GM21717 (cell line): ENCODE measurements around the gene SLC35B4.

Source experiments
- ATAC-seq: cut with Tn5 transposase; IDR thresholded peaks from one replicate; pipeline ENCODE4 v1.9.1; 2021; ENCODE audit warnings: mild to moderate bottlenecking, moderate library complexity; ENCODE audit not compliant: unreplicated experiment

SLC35B4 gene

DNA sequence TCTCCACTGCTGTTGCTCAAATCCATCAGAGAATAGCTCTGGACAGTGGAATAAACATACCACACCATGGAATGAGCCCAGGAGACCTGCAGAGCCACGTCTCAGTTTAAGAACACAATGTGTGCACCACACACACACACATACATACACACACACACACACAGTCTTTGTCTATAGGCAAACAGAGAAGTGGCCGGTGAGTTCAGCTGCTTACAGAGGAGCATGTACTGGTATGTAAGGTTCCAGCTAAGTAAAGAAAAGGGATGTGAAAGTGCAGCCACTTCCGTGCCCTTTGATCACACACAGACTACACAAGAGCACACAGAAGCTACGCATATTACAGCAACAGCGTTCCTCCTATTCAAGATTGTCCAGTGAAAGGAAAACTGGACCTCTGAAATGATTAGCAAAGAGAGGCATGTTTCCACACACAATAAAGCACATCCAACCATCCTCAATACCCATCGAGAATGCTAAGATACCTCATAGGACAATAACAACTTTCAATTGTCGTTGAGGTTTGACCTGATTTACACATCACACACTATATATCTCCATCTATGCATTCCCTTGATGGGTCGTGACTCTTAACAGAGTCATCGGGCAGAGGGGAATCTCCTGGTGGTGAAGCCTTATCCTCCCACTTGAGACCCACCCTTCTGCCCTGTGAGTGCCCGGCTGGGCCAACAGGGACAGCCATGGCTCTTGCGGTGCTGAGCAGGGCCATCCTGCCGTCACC is 23.6 kb downstream of the SLC35B4 start:
- peak; percentile 100 for ATAC-seq

DNA sequence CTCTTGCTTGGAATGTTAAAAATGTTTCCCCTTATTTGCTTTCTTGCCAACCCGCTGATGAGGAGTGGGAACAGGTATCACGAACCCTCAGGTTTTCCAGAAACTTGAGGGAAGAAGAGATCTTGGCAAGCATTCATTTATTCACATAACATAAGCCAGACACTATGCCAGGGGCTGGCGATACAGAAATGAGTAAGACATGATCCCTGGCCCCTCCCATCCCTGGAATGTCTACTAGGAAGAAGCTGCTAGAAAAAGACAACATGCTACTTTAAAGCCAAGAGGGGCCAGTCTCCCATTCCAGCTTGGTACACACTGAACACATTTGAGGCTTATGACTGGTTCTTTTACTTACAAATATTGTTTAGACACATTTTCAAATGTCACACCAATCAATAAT is 26.4 kb downstream of the SLC35B4 start:
- ATAC-seq: no peak

DNA sequence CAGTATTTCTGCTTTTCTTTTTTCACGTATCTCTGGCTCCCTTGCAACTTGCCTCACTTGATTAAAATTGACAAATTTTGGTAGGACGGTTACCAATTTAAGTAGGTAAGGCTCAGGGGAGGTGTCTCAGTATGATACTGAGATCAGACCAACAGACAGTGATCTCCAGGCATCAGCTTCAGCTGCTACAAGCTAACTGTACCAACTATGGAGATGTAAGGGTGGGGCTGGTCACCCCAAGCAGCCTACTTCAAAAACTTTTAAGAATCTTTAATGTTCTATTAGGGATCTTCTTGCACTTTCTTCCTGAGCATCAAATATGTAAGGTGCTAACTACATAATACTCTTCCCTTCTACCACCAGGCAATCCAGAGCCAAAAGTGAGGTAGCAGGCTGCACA is 26.9 kb downstream of the SLC35B4 start:
- ATAC-seq: no peak

DNA sequence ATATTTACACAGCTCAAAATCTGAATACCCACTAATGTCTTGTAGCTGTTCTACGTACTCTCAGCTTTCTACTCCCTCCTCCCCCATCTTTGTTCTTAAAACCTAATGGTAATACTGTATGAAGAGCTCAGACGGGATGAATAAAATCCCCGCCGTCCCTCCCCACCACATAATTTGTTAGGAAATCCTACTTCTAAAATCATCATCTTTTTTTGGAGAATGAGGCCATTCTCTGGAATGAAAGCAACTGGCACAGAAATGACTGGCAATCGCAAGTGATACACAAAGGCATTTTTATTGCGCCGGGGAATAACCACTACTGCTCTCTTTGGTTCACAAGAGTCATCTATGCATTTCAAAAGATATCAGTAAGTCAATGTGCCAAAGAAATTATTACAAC is 27.3 kb downstream of the SLC35B4 start:
- ATAC-seq: no peak

DNA sequence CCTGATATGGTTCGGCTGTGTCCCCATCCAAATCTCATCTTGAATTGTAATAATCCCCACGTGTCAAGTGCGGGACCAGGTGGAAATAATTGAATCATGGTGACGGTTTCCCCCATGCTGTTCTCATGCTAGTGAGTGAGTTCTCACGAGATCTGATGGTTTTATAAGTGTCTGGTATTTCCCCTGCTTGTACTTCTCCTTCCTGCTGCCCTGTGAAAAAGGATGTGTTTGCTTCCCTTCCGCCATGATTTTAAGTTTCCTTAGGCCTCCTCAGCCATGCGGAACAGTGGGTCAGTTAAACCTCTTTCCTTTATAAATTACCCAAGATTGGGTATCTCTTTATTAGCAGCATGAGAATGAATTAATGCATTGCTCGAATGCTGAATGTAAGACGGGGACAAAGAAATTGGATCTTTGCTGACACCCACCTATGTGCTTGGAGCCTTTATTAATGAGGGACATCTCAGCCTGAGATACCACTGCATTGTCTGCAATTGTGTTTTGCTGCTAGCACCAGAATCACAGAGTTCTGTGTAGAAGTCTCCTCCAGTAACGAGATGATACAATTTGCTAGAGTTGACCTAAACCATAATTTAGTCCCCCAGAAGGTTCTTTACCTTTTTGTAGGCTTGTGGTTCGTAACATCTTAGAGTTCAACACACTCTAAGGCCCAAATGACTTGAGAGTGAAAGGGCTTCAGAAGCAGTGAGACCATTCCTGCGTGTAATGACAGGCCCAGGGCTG is 28.6 kb downstream of the SLC35B4 start:
- ATAC-seq: no peak

DNA sequence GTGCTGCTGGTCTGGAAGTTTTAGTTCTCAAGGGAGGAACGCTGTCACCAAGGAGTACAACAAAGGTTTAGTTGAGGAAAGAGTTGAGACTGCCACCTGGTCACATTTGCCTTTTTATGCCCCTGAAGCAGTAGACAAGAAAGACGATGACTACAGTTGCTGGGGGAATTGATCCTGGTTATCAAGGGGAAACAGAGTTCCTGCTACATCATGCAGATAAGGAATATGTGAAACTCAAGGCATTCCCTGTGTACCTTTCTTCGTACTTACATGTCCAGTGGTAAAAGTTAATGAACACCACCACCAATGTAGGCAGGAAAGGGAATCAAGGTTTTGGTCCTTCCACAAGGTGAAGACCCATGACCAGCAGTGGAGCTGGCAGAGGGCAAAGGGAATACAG is 31.8 kb downstream of the SLC35B4 start:
- ATAC-seq: no peak

DNA sequence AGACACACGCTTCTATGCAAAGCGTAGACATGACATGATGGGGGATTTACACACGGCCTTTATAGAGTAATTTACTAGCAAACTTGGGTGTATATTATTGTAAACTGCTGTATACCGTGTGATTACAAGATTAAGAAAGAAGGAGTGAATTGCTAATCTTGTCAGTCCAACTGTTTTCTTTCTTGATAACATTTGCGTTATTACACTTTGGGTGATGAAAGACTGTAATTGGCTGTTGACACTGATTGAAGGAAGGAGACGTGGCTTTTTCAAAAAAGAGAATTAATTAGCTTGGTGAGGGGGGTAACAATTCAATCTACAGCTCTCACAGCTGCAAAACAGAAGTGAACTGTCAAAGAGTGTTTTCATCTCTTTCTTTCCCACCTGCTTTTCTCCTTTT is 32.7 kb downstream of the SLC35B4 start:
- no peak for ATAC-seq

DNA sequence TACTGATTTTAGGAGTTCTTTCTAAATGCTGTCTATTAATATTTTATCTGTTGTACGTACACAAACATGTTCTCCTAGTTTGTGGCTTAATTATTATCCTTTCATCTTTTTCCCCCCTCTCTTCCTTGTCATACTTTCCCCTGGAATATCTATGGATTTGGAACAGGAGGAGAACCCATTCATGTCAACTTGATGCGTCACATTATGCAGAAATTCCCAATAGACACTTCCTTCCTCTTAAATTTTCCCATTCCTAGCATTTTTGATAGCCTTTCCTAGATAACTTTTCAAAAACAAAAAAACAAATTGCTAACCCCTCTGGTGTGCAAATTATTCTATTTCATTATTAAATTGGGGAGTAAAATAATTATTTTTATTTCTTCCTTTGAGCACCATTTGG is 36.2 kb downstream of the SLC35B4 start:
- no peak for ATAC-seq

DNA sequence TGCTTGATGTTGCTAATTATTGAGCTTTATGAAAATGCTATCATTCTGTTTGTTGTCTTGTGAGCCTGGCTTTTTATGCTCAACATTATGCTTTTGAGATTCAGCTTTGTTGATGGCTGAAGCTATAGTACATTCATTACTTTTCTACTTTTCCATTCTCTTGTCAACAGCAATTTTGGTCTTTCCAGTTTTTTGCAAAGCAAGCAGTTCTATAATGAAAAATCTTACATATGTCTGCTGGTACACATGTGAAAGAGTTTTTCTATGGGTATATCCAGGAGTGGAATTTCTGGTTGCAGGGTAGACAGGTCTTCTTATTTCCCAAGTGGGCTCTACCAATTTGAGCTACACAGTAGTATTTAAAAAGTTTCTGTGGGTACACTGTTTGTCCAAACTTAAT is 36.8 kb downstream of the SLC35B4 start:
- ATAC-seq: no peak

DNA sequence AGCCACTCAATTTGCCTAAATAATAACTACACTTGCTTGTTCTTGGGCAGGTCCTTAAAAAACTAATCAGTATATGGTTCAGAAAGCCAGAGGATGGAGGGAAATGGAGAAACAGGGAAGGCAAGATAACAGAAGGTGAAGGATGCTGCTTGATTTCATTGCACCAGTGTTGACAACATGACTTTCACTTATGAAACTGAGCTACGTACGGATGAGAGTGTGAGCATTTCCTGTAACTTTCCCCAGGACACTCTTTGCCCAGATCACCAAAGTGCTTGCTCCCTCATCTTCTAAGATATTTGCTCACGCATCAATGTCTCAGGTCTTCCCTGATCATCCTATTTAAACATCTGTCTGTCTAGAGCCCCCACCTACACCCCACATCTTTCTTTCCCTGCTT is 37.4 kb downstream of the SLC35B4 start:
- ATAC-seq: no peak

DNA sequence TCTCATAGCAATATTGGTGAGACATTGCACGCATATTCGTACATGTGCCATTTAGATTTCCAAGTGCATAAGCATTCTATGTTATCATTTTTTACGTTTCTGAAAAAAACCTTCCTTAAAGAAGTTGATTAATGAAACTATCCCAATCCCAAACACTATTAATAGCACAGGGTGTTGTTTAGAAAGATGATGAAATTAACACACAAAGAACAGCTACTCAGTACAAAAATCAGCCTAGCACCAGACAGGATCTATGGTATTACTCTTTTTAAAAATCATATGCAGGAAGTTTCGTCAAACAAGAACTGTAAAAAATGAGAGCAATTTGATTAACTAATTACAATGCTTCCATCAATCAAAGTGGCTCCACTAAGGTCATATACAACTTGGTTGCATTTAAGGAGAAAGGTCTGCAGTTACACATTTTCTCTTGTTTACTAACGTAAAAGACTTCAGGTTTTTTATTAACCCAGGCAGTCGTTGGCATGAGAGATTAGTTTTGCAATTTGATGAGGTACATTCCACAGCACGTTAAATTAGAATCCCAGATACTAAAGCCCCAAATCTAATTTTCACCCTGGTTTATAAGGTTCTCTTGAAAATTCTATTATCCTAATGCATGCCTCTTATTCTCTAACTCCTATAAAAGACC is 38.1 kb downstream of the SLC35B4 start:
- ATAC-seq: no peak

DNA sequence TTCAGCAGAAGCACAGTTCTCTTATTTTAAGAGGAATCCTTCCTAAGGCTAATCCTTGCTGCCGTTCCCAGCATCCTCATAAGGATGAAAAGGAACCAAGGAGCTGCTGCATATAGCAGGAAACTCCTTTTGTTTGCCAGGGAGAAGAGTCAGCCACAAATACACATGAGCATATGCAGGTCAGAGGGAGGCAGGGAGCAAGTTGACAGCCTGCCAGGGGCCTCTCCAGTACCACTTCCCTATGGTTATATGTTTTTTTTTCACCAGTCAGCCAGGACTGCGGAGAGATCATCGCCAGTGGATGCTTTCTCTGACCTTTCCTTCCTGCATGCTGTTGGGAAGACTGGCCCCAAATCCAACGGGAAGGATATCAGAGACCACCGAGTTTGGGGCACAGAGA is 39.8 kb downstream of the SLC35B4 start:
- ATAC-seq: no peak

DNA sequence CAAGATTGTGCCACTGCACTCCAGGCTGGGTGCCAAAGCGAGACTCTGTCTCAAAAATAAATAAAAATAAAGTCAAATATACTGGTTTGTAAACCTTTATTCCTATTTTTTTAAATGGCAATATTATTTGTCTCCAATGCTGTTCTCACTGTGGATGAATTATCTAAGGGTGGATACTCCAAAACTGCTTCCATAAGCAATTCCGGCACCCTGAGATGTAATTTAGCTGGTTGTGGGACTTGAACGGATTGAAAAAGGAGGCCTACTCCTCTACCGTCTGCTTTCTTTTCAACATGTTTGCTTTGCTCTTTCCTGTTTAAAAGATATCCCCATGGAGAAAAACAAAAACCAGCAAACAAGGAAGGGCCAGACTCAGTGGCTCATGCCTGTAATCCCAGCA is 54.4 kb downstream of the SLC35B4 start:
- ATAC-seq: no peak

DNA sequence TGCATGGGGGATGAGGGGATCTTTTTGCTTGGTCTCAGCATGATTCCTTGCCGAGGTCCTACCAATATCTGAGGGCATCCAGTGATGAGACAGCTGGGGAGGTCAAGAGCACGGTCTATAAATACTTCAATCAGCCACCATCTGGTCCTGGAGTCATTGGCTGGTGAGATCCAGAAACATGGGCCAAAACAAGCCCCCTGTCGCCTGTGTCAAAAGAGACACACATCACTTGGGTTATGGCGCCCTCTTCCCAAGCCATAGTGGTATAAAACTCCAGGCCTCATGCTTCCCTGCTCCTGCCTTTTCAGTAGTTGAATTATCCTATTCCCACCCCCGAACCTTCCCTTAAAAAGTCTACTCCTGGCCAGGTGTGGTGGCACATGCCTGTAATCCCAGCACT is 60.9 kb downstream of the SLC35B4 start:
- ATAC-seq: no peak

DNA sequence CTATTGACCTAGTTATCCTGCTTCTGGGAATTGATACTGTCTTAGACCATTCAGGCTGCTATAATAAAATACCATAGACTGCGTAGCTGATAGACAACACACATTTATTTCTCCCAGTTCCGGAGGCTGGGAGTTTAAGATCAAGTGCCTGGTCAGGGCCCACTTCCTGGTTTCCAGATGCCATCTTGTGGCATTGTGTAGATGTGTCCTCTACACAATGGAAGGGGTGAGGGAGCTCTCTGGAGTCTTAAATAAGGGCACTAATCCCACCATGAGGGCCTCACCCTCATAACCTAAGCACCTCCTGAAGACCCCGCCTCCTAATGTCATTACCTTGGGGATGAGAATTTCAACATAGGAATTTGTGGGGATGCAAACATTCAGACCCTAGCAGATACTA is 62.4 kb downstream of the SLC35B4 start:
- ATAC-seq: no peak

DNA sequence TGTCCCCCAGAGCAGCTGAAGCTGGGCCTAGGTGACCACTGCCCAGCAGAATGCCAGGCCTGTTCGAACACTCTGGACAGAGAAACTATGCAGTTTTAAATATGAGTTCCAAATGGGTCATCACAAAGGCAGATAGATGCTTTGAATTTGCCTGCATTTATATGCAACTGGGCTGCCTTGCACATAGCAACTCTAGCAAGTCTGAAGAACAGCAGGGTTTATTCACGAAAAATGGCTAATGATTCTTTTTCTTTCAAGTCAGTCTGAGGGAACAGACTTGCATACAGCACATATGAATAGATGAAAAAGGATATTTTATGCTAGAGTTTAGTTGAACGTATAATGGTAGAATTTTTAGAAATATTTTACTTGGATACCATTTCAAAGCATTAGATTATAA is 68.5 kb downstream of the SLC35B4 start:
- ATAC-seq: no peak

DNA sequence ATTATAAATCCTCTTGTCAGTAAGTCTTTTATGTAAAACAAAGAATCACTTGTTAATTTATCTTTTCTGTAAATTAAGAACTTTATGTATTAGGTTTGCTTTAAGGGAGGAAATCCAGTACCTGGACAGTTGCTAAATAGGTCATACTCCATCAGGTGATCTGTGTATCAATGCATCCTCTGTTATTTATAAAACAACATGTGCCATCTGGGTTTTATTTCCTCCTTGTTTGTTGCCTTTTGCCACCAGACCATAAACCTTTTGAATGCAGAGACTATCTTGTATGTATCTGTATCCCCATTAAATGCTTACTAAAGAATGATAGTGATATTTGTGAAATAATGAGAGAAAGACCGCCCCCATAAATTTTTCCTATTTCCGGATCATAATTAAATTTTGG is 70.0 kb downstream of the SLC35B4 start:
- ATAC-seq: no peak

DNA sequence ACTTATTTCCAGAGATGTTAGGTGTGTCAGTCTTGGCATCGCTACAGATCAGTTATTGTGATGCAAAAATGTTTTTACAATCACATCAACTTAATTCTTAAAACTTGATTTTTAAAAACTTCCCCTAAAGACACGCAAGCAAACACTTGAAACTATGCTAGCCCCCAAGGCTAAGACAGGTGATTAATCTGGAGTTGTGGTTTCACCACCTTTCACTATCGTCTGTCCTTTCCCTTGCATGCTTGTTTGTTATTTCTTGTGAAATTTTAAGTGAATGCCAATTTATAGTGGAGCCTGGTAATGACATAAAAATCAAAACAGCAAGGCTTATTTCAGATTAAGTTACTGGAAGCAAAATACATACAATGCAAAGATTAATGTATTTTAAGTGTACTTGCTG is 70.4 kb downstream of the SLC35B4 start:
- ATAC-seq: no peak

DNA sequence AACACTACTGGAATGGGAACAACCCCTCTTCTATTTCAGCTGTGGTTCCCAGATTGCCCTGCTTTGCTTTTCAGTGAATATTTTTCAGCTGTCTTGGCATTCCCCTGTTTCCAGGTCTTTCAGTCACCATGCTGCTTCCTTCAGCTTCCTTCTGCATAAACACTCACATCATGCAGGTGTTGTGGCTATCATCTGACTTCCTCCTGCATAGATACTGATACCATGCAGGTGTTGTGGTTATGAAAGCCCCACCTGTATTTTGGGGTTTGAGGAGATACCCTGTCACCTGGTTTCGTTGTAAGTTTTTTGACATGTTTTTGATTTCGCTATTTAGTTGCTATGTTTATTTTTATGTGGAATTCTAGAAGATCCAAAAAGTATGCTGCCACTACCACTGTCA is 71.5 kb downstream of the SLC35B4 start:
- peak; percentile 61 for ATAC-seq
